Endothelial cell of umbilical vein (primary cell): ENCODE measurements around the gene ATXN1.

ENCODE experiments used
- EZH2 ChIP-seq: IDR thresholded peaks from 2 replicates; pipeline ENCODE4 v1.6.1; 2012; ENCODE audit warnings: borderline replicate concordance, low read depth, mild to moderate bottlenecking, moderate library complexity, low read length, inconsistent platforms; ENCODE audit not compliant: severe bottlenecking
- FOS ChIP-seq: IDR thresholded peaks from 2 replicates; pipeline ENCODE4 v1.6.1; 2011; ENCODE audit warnings: mild to moderate bottlenecking, low read length, moderate library complexity, borderline replicate concordance; ENCODE audit not compliant: insufficient read depth
- JUN ChIP-seq: IDR thresholded peaks from 2 replicates; pipeline ENCODE4 v1.6.1; 2011; ENCODE audit warnings: borderline replicate concordance, low read depth; ENCODE audit not compliant: insufficient read length, insufficient read depth
- MYC ChIP-seq: IDR thresholded peaks from one replicate; pipeline ENCODE4 v1.6.1; 2011; ENCODE audit warnings: mild to moderate bottlenecking, low read depth, low read length
- POLR2A ChIP-seq: IDR thresholded peaks from 2 replicates; pipeline ENCODE4 v1.6.1; 2012; ENCODE audit warnings: low read depth, mild to moderate bottlenecking, control low read depth, low read length
- POLR2AphosphoS5 ChIP-seq: IDR thresholded peaks from 2 replicates; pipeline ENCODE4 v1.6.1; 2012; ENCODE audit warnings: low read depth, mild to moderate bottlenecking, control low read depth, low read length, moderate library complexity; ENCODE audit not compliant: insufficient read depth
- TF ChIP-seq, protein P1 (sequence below), 2 donors: IDR thresholded peaks; 1 replicate in 1 of 2; 2 replicates in 1 of 2; pipeline ENCODE4 v1.5.1; 2011; ENCODE audit warnings: low read length in 2 of 2, mild to moderate bottlenecking in 2 of 2, moderate library complexity in 2 of 2, control low read depth in 1 of 2, inconsistent platforms in 1 of 2, low read depth in 1 of 2; ENCODE audit not compliant: insufficient read depth in 1 of 2; ENCODE audit errors: extremely low read depth in 1 of 2
- TF ChIP-seq, protein P2 (sequence below): IDR thresholded peaks from 2 replicates; pipeline ENCODE4 v1.6.1; 2011; ENCODE audit not compliant: insufficient read depth, insufficient read length

DNA sequence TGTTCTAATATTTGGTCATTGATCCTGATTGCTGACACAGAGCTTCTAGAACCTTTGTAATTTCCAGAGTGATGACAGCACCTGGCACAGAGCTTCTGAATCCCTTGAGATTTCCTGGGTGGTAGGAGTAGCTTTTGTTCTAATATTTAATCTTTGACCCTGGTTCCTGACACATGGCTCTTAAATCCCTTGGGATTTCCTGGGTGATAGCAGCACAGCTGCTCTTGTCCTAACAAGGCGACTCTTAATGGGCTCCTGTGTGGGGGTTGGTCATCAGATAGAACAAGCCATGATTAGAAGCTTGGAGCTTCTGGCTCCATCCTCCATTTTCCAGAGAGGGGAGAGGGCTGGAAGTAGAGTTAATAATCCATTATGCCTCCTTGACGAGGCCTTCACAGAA is 504.5 kb downstream of the ATXN1 start:
- TF ChIP-seq, protein P1, sequence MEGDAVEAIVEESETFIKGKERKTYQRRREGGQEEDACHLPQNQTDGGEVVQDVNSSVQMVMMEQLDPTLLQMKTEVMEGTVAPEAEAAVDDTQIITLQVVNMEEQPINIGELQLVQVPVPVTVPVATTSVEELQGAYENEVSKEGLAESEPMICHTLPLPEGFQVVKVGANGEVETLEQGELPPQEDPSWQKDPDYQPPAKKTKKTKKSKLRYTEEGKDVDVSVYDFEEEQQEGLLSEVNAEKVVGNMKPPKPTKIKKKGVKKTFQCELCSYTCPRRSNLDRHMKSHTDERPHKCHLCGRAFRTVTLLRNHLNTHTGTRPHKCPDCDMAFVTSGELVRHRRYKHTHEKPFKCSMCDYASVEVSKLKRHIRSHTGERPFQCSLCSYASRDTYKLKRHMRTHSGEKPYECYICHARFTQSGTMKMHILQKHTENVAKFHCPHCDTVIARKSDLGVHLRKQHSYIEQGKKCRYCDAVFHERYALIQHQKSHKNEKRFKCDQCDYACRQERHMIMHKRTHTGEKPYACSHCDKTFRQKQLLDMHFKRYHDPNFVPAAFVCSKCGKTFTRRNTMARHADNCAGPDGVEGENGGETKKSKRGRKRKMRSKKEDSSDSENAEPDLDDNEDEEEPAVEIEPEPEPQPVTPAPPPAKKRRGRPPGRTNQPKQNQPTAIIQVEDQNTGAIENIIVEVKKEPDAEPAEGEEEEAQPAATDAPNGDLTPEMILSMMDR (IDR thresholded peaks at IDR 0.05; ENCODE audit: extremely low read depth in 1 of 2, insufficient read depth in 1 of 2, low read depth in 1 of 2, low read length in 2 of 2) = no peak
- TF ChIP-seq POLR2A (no peak), EZH2 (no peak), JUN (no peak), FOS (no peak), POLR2AphosphoS5 (no peak), MYC (no peak)
- TF ChIP-seq, protein P2, sequence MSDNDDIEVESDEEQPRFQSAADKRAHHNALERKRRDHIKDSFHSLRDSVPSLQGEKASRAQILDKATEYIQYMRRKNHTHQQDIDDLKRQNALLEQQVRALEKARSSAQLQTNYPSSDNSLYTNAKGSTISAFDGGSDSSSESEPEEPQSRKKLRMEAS = no peak
